GM12878 (cell line): Measurements from ENCODE around the gene P3H3. TPM values are rescaled to one million over a fixed set of nuclear protein-coding genes. Genes with fewer than 3 reads are reported as not detected.

ENCODE experiments used
- CBX5 ChIP-seq: sonication (generic); IDR thresholded peaks from 2 replicates; pipeline ENCODE4 v1.6.1; 2016; ENCODE audit warnings: low read depth, moderate library complexity, mild to moderate bottlenecking, inconsistent platforms
- CEBPB ChIP-seq, 2 experiments: fragments of 150-350 bp in 1 of 2; IDR thresholded peaks; 2 replicates each; pipeline ENCODE4 v1.6.1; 2012 to 2014; ENCODE audit warnings: low read depth in 2 of 2, low read length in 2 of 2, borderline replicate concordance in 1 of 2, inconsistent platforms in 1 of 2
- EGR1 ChIP-seq, 2 experiments: IDR thresholded peaks; 1 replicate in 1 of 2; 2 replicates in 1 of 2; pipeline ENCODE4 v1.6.1; 2011 to 2012; ENCODE audit warnings: low read depth in 2 of 2, low read length in 2 of 2, borderline replicate concordance in 1 of 2, mild to moderate bottlenecking in 1 of 2, moderate library complexity in 1 of 2
- HDAC2 ChIP-seq: fragments of 200-600 bp; sonication (generic); IDR thresholded peaks from 2 replicates; pipeline ENCODE4 v1.6.1; 2017
- MEF2A ChIP-seq: IDR thresholded peaks from 2 replicates; pipeline ENCODE4 v1.6.1; 2011; ENCODE audit warnings: low read depth, mild to moderate bottlenecking, low read length, moderate library complexity; ENCODE audit not compliant: insufficient read depth
- NR2C1 ChIP-seq: fragments of 450-650 bp; IDR thresholded peaks from 2 replicates; pipeline ENCODE4 v1.6.1; 2017; ENCODE audit warnings: antibody characterized with exemption, mild to moderate bottlenecking, moderate library complexity
- PAX5 ChIP-seq: IDR thresholded peaks from 2 replicates; pipeline ENCODE4 v1.6.1; 2011; ENCODE audit warnings: low read depth, low read length, borderline replicate concordance
- RFX5 ChIP-seq: IDR thresholded peaks from 2 replicates; pipeline ENCODE4 v1.6.1; 2011; ENCODE audit warnings: low read depth, low read length, improper control_type of control experiment
- SMAD5 ChIP-seq: IDR thresholded peaks from 2 replicates; pipeline ENCODE4 v1.6.1; 2016; ENCODE audit warnings: antibody characterized with exemption, low read depth
- TBL1XR1 ChIP-seq: IDR thresholded peaks from 2 replicates; pipeline ENCODE4 v1.6.1; 2012; ENCODE audit warnings: low read depth, low read length, improper control_type of control experiment
- TCF7 ChIP-seq: IDR thresholded peaks from 2 replicates; pipeline ENCODE4 v1.6.1; 2014; ENCODE audit warnings: antibody characterized with exemption, borderline replicate concordance
- ZBTB11 ChIP-seq: fragments of 450-650 bp; formaldehyde crosslinking; IDR thresholded peaks from 2 replicates; pipeline ENCODE4 v1.5.0; 2022; ENCODE audit warnings: mild to moderate bottlenecking, missing genetic modification characterization
- ZNF622 ChIP-seq: fragments of 450-650 bp; IDR thresholded peaks from 2 replicates; pipeline ENCODE4 v1.6.1; 2017; ENCODE audit warnings: mild to moderate bottlenecking, inconsistent platforms
- polyA plus RNA-seq, 11 experiments: library from polyadenylated mRNA; depleted of rRNA in 4 of 11; unstranded in 6 of 11; stranded (reverse) in 5 of 11; fragments of >200 nt; fragmentation: Nextera tagmentation in 4 of 11; fragmentation: Illumina TruSeq in 1 of 11; extraction: Ambion mirVana in 4 of 11; extraction: Trizol in 1 of 11; gene quantifications; 1 replicate in 1 of 11; 2 replicates in 10 of 11; pipeline versions ENCODE4 v1.2.1 to v1.2.3, GENCODE V29; 2011 to 2016; ENCODE audit warnings: inconsistent platforms in 2 of 11, missing spikeins in 2 of 11, low read depth in 1 of 11
- total RNA-seq, 4 experiments: library from RNA; depleted of rRNA in 3 of 4; stranded (reverse); fragments of >200 nt in 3 of 4; fragmentation: Illumina TruSeq in 1 of 4; extraction: Trizol in 1 of 4; gene quantifications; 2 replicates each; pipeline versions ENCODE4 v1.2.1 to v1.2.3, GENCODE V29; 2013 to 2021
- TF ChIP-seq, protein P1 (sequence below): IDR thresholded peaks from 2 replicates; pipeline ENCODE4 v1.6.1; 2012; ENCODE audit warnings: low read depth, low read length, improper control_type of control experiment
- TF ChIP-seq, protein P2 (sequence below): IDR thresholded peaks from 2 replicates; pipeline ENCODE4 v1.6.1; 2011; ENCODE audit warnings: low read depth, low read length, improper control_type of control experiment, borderline replicate concordance
- TF ChIP-seq, protein P3 (sequence below): fragments of 450-650 bp; formaldehyde crosslinking; IDR thresholded peaks from 2 replicates; pipeline ENCODE4 v1.4.0; 2022; ENCODE audit warnings: mild to moderate bottlenecking, moderate library complexity
- TF ChIP-seq, protein P4 (sequence below): fragments of 450-650 bp; IDR thresholded peaks from 2 replicates; pipeline ENCODE4 v1.6.1; 2017; ENCODE audit warnings: borderline replicate concordance

Gene P3H3
- total and polyA plus RNA-seq, 10 of the 15 experiments (the other 5 are each of a cell fraction or from before 2014, with no cell fraction given): 0.03 to 0.21 (median 0.05) TPM; not detected in 7

DNA sequence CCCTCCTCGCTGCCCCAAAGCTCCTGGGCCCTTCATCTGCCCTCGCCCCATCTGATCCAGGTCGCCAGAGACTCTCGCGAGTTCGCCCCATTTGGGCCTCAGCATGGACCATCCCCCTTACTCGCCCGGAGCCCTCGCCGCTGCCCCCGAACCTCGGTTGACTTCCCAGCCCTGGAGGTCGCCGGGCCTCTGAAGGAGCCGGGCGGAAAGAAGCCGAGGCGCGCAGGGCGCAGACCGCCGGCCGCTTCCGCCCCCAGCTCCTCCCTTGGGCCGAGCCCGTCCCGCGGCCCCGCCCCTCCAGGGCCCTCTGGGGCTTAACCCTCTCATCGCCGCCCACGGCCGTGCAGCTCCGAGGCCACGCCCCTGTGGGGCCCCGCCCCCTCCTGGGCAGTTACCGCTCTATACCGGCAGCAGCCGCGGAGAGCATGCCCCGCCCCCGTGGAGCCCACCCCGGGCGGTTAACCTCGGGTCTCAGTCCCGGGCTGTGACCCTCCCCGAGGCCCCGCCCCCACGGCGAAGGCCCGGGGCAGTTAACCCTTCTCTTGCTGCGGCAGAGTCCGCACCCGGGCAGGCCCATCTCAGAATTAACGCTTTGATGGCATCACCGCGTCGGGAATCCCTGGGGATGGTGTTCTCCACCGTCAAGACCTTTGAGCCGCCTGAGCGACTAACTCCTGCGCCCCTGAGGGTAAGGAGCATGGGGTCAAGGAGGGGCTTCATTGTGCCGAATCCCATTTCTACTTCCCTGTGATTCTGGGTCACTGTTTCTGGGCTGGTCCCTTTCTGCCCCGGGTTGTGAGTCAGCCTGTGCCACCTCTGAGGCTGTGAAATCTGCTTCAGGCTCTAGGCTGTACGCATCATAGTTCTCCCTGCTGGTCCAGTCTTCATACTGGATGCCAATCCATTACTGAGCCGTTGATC is 45.1 kb downstream of the P3H3 start, which contains the start of gene SPSB2 (continued):
- TF ChIP-seq, protein P1, sequence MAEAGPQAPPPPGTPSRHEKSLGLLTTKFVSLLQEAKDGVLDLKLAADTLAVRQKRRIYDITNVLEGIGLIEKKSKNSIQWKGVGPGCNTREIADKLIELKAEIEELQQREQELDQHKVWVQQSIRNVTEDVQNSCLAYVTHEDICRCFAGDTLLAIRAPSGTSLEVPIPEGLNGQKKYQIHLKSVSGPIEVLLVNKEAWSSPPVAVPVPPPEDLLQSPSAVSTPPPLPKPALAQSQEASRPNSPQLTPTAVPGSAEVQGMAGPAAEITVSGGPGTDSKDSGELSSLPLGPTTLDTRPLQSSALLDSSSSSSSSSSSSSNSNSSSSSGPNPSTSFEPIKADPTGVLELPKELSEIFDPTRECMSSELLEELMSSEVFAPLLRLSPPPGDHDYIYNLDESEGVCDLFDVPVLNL: no peak
- TF ChIP-seq RFX5: no peak
- no peak for TF ChIP-seq SMAD5
- TF ChIP-seq, protein P2, sequence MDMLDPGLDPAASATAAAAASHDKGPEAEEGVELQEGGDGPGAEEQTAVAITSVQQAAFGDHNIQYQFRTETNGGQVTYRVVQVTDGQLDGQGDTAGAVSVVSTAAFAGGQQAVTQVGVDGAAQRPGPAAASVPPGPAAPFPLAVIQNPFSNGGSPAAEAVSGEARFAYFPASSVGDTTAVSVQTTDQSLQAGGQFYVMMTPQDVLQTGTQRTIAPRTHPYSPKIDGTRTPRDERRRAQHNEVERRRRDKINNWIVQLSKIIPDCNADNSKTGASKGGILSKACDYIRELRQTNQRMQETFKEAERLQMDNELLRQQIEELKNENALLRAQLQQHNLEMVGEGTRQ: no peak
- no peak for TF ChIP-seq ZNF622
- no peak for TF ChIP-seq CEBPB (IDR thresholded peaks at IDR 0.05; ENCODE audit: borderline replicate concordance in 1 of 2, low read depth in 2 of 2, low read length in 2 of 2)
- TF ChIP-seq CBX5: no peak
- TF ChIP-seq TCF7: no peak
- TF ChIP-seq PAX5: peak; percentile 58; the same call in 1 of the 2 replicates
- no peak for TF ChIP-seq HDAC2
- TF ChIP-seq, protein P3, sequence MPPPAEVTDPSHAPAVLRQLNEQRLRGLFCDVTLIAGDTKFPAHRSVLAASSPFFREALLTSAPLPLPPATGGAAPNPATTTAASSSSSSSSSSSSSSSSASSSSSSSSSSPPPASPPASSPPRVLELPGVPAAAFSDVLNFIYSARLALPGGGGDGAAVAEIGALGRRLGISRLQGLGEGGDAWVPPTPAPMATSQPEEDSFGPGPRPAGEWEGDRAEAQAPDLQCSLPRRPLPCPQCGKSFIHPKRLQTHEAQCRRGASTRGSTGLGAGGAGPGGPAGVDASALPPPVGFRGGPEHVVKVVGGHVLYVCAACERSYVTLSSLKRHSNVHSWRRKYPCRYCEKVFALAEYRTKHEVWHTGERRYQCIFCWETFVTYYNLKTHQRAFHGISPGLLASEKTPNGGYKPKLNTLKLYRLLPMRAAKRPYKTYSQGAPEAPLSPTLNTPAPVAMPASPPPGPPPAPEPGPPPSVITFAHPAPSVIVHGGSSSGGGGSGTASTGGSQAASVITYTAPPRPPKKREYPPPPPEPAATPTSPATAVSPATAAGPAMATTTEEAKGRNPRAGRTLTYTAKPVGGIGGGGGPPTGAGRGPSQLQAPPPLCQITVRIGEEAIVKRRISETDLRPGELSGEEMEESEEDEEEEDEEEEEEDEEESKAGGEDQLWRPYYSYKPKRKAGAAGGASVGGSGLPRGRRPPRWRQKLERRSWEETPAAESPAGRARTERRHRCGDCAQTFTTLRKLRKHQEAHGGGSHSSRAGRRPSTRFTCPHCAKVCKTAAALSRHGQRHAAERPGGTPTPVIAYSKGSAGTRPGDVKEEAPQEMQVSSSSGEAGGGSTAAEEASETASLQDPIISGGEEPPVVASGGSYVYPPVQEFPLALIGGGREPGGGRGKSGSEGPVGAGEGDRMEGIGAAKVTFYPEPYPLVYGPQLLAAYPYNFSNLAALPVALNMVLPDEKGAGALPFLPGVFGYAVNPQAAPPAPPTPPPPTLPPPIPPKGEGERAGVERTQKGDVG (CRISPR knock-in tag): no peak
- TF ChIP-seq ZBTB11 (CRISPR knock-in tag): peak; percentile 49; the same call in 1 of the 2 replicates
- no peak for TF ChIP-seq TBL1XR1
- no peak for TF ChIP-seq NR2C1
- TF ChIP-seq EGR1 (IDR thresholded peaks at IDR 0.05; ENCODE audit: borderline replicate concordance in 1 of 2, low read depth in 2 of 2, low read length in 2 of 2): peak in 1 of 2 experiments; percentile 79; a peak in 2 of 3 replicates
- TF ChIP-seq, protein P4, sequence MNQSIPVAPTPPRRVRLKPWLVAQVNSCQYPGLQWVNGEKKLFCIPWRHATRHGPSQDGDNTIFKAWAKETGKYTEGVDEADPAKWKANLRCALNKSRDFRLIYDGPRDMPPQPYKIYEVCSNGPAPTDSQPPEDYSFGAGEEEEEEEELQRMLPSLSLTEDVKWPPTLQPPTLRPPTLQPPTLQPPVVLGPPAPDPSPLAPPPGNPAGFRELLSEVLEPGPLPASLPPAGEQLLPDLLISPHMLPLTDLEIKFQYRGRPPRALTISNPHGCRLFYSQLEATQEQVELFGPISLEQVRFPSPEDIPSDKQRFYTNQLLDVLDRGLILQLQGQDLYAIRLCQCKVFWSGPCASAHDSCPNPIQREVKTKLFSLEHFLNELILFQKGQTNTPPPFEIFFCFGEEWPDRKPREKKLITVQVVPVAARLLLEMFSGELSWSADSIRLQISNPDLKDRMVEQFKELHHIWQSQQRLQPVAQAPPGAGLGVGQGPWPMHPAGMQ: no peak
- TF ChIP-seq MEF2A: no peak
